Mesendoderm (in vitro differentiated cells): Measurements from ENCODE around the gene ZNF521.
A peak's percentile ranks its signal among the peaks of the same experiment; 100 is the strongest.

Experiments
- DNase-seq: peaks from one replicate; pipeline ENCODE4 v3.0.0; 2013
- H2AK5ac ChIP-seq: 2 replicates; pipeline ENCODE4 v1.6.1; 2013; ENCODE audit warnings: low read length, inconsistent platforms
- H2BK120ac ChIP-seq: 2 replicates; pipeline ENCODE4 v1.6.1; 2013; ENCODE audit warnings: low read depth, mild to moderate bottlenecking, low read length, moderate library complexity, mixed read lengths
- H2BK15ac ChIP-seq: replicated peaks from 2 replicates; pipeline ENCODE4 v1.6.1; 2013; ENCODE audit warnings: low read depth, mild to moderate bottlenecking, moderate library complexity
- H2BK5ac ChIP-seq: 2 replicates; pipeline ENCODE4 v1.6.1; 2013; ENCODE audit warnings: low read length, inconsistent platforms
- H3K18ac ChIP-seq: 2 replicates; pipeline ENCODE4 v1.6.1; 2013; ENCODE audit warnings: mild to moderate bottlenecking, low read length, mixed read lengths
- H3K23ac ChIP-seq: one replicate; pipeline ENCODE4 v1.6.1; 2013; ENCODE audit warnings: low read length
- H3K27ac ChIP-seq: 2 replicates; pipeline ENCODE4 v1.5.1; 2013; ENCODE audit warnings: low read depth, mild to moderate bottlenecking, inconsistent platforms, low read length, moderate library complexity
- H3K27me3 ChIP-seq: 2 replicates; pipeline ENCODE4 v1.6.1; 2013; ENCODE audit warnings: low read length, control low read depth, mild to moderate bottlenecking, inconsistent platforms; ENCODE audit not compliant: insufficient read depth, poor library complexity
- H3K36me3 ChIP-seq: 2 replicates; pipeline ENCODE4 v1.6.1; 2013; ENCODE audit warnings: low read length, inconsistent platforms; ENCODE audit not compliant: control insufficient read depth, insufficient read depth
- H3K4ac ChIP-seq: one replicate; pipeline ENCODE4 v1.6.1; 2013; ENCODE audit warnings: low read depth, mild to moderate bottlenecking, low read length, moderate library complexity
- H3K4me1 ChIP-seq: 2 replicates; pipeline ENCODE4 v1.6.1; 2013; ENCODE audit warnings: low read depth, low read length, inconsistent platforms; ENCODE audit not compliant: control insufficient read depth
- H3K4me2 ChIP-seq: 2 replicates; pipeline ENCODE4 v1.6.1; 2013; ENCODE audit warnings: low read length
- H3K4me3 ChIP-seq: 2 replicates; pipeline ENCODE4 v1.5.1; 2013; ENCODE audit warnings: mild to moderate bottlenecking, low read length
- H3K56ac ChIP-seq: one replicate; pipeline ENCODE4 v1.6.1; 2013; ENCODE audit warnings: low read length
- H3K79me1 ChIP-seq: 2 replicates; pipeline ENCODE4 v1.6.1; 2013; ENCODE audit warnings: low read length, inconsistent platforms
- H3K79me2 ChIP-seq: 2 replicates; pipeline ENCODE4 v1.6.1; 2013; ENCODE audit warnings: mild to moderate bottlenecking, low read length; ENCODE audit not compliant: control insufficient read depth, insufficient read depth
- H3K9ac ChIP-seq: 2 replicates; pipeline ENCODE4 v1.6.1; 2013; ENCODE audit warnings: low read length, inconsistent platforms
- H4K5ac ChIP-seq: one replicate; pipeline ENCODE4 v1.6.1; 2013; ENCODE audit warnings: low read length
- H4K8ac ChIP-seq: one replicate; pipeline ENCODE4 v1.6.1; 2013; ENCODE audit warnings: low read depth, mild to moderate bottlenecking, control low read depth, low read length, moderate library complexity
- whole genome bisulfite sequencing: extraction: QIAGEN DNeasy Blood & Tissue Kit; methylation state at CpG from one replicate; pipeline ENCODE4 v1.1.7; 2013; ENCODE audit warnings: low lambda C conversion rate, missing lambda C conversion rate; ENCODE audit not compliant: insufficient coverage; ENCODE audit errors: extremely low coverage; 5-methylcytosine and 5-hydroxymethylcytosine counted together

The ZNF521 gene

DNA sequence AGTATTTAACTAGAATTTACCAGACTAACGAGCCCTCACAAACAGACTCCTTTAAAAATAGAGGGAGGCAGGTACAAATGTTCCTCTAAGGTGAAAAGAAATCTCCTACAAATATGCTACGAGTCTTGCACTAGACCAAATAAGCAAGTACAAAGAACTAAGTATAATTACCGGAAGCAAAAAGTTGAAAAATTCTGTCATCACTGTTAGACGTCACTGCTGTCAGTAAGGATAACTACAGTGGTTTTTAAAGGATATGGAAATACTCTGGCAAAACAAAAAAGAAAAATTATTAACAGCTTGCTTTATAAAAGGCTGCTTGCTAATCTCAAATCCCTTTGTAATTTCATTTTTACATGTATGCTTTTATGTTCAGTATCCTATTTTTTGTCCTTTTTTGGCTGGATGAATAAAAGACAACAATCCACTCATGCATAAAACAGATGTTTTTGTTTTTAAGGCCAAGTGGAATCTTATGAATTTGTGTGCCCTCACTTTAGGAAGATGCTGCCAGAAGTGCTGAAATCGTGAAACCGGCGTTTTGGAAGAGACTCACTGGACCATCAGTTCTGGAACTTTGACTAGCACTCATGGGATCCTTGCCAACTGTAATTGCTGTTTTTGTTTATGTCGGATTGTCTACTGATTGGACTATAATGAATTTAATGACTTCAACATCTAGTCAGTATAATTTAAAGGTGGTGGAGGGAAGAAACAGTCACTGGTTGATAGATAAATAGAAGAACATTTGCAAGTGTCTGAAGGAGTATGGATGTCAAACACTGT lies 6.7 kb downstream of the ZNF521 start:
- Histone ChIP-seq H3K27ac (no peak overlapping the region), H3K4me1 (no peaks in the 10 kb centered on the region)
- WGBS: no CpG with 5 or more reads among the region's 8 CpGs

DNA sequence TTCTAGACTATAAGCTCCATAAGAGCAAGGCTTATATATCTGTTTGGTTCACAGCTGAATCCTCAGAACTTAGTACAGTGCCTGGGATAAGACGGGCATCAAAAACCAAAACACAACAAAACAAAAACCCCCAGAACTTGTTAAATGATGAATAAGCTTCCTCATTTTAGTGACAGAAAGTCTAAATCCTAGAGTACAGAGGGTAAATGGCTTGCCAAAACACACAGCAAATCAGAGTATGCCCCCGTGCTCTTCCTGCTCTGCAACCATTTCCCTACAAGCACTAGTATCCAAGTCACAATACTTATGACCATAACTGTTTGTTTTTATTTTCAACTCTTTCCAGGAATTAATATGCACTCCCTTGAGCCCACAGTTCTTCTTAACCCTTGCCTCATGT lies 10.1 kb downstream of the ZNF521 start:
- H3K18ac ChIP-seq: no peak overlapping the region
- no peaks in the 10 kb centered on the region for H3K27me3 ChIP-seq
- no peak overlapping the region for H2BK120ac ChIP-seq
- no peak overlapping the region for H3K4me2 ChIP-seq
- H3K79me1 ChIP-seq: peaks cover 7% of the 10 kb centered on the region
- H4K8ac ChIP-seq: no peak overlapping the region
- peaks cover 3% of the 10 kb centered on the region for H3K79me2 ChIP-seq
- H2AK5ac ChIP-seq: no peak overlapping the region
- no peak overlapping the region for H2BK5ac ChIP-seq
- H3K4me1 ChIP-seq: no peaks in the 10 kb centered on the region
- H3K56ac ChIP-seq: no peak overlapping the region
- no peak overlapping the region for H2BK15ac ChIP-seq
- no peak overlapping the region for H3K27ac ChIP-seq
- no CpG with 5 or more reads among the region's 2 CpGs for WGBS
- H3K4me3 ChIP-seq: no peak overlapping the region
- DNase-seq: no peak
- H3K4ac ChIP-seq: no peak overlapping the region
- no peaks in the 10 kb centered on the region for H3K36me3 ChIP-seq
- no peak overlapping the region for H4K5ac ChIP-seq
- H3K9ac ChIP-seq: no peak overlapping the region
- H3K23ac ChIP-seq: no peak overlapping the region

More for the DNA sequence above, 6.7 kb downstream of the ZNF521 start:
- Histone ChIP-seq H2BK120ac (no peak overlapping the region), H2AK5ac (no peak overlapping the region), H3K4me2 (no peak overlapping the region), H3K27me3 (peaks cover 6% of the 10 kb centered on the region), H3K4me3 (no peak overlapping the region), H3K36me3 (no peaks in the 10 kb centered on the region), H2BK5ac (no peak overlapping the region), H3K4ac (no peak overlapping the region), H3K9ac (no peak overlapping the region), H3K18ac (no peak overlapping the region), H4K8ac (no peak overlapping the region), H4K5ac (no peak overlapping the region), H3K23ac (no peak overlapping the region), H3K79me1 (peaks cover 5% of the 10 kb centered on the region), H3K79me2 (peaks cover 3% of the 10 kb centered on the region), H2BK15ac (no peak overlapping the region), H3K56ac (no peak overlapping the region)
- DNase-seq: no peak

DNA sequence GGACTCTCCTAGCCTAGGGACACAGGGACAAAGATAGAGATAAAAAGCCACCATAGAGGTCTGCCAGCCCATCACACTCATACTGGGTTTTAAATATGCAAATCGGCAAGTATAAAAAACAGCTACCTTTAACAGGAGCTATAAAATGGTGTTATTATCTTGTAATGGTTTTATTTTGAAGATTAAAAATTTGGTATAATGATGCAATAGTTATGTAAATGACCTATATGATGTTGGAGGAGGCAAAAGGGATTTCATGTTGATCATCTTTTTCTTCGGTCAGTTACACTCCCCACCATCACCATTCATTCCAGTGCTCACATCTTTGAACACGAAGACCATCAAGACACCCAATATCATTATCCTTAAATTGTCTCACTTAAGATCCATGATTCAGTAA lies 11.2 kb downstream of the ZNF521 start:
- no peak overlapping the region for H3K23ac ChIP-seq
- H4K8ac ChIP-seq: no peak overlapping the region
- no peak overlapping the region for H2BK120ac ChIP-seq
- H3K4me2 ChIP-seq: no peak overlapping the region
- H3K79me2 ChIP-seq: peaks cover 3% of the 10 kb centered on the region
- no peak overlapping the region for H4K5ac ChIP-seq
- H2AK5ac ChIP-seq: no peak overlapping the region
- H3K4ac ChIP-seq: no peak overlapping the region
- H3K18ac ChIP-seq: no peak overlapping the region
- DNase-seq: no peak
- H3K36me3 ChIP-seq: no peaks in the 10 kb centered on the region
- no peak overlapping the region for H3K27ac ChIP-seq
- no peaks in the 10 kb centered on the region for H3K27me3 ChIP-seq
- H3K9ac ChIP-seq: no peak overlapping the region
- WGBS: no CpG with 5 or more reads among the region's 3 CpGs
- no peak overlapping the region for H2BK5ac ChIP-seq
- H3K4me1 ChIP-seq: no peaks in the 10 kb centered on the region
- H2BK15ac ChIP-seq: no peak overlapping the region
- H3K4me3 ChIP-seq: no peak overlapping the region
- H3K79me1 ChIP-seq: peaks cover 5% of the 10 kb centered on the region
- H3K56ac ChIP-seq: no peak overlapping the region

DNA sequence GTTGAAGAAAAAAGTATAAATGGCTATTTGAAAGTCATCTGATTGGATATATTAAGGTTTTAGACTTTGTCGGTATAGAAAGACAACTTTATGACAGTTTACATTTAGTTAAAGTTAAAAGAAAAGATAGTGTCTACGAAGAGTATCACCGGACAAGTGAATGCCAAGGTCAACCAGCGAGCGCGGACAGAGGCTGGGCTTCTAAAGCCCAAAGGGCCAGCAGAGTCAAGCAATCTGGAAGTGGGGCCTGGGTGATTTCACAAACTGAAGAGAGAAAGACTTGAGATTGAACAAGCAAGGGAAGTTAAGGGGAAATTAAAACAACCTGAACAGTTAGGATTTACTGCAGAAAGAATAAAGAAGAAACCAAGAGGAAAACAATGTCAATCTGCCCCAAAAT lies 16.3 kb downstream of the ZNF521 start:
- no peak overlapping the region for H2BK120ac ChIP-seq
- no peak overlapping the region for H3K23ac ChIP-seq
- no peak overlapping the region for H2BK5ac ChIP-seq
- H3K27me3 ChIP-seq: no peaks in the 10 kb centered on the region
- no peak overlapping the region for H3K56ac ChIP-seq
- WGBS: no CpG with 5 or more reads among the region's 6 CpGs
- no peak overlapping the region for H3K9ac ChIP-seq
- H2BK15ac ChIP-seq: no peak overlapping the region
- H3K18ac ChIP-seq: no peak overlapping the region
- H2AK5ac ChIP-seq: no peak overlapping the region
- no peak overlapping the region for H3K4me2 ChIP-seq
- H3K4me3 ChIP-seq: no peak overlapping the region
- H3K27ac ChIP-seq: no peak overlapping the region
- no peaks in the 10 kb centered on the region for H3K79me2 ChIP-seq
- no peaks in the 10 kb centered on the region for H3K36me3 ChIP-seq
- peaks cover 2% of the 10 kb centered on the region for H3K79me1 ChIP-seq
- H3K4me1 ChIP-seq: no peaks in the 10 kb centered on the region
- no peak overlapping the region for H4K5ac ChIP-seq
- no peak overlapping the region for H3K4ac ChIP-seq
- DNase-seq: no peak
- H4K8ac ChIP-seq: no peak overlapping the region

DNA sequence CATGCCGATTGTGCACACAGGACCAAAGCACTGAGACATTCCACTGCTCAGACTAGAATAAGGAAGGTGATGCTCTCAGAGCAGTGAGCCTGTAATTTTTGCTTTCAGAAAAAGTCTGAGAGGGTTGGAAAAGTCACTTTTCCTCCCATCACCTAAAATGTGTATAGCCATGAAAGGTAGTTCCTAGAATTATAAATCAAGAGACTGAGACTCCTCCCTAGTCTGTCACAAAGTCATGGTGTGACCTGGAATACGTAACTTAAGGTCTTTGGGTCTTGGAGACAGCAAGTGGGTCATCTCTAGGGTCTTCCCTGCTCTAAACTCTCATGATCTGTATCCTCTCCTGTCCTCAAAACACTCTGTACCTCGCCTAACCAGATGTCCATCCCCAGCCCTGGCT lies 16.9 kb downstream of the ZNF521 start:
- no peak overlapping the region for H4K5ac ChIP-seq
- H2BK120ac ChIP-seq: no peak overlapping the region
- no peak overlapping the region for H3K23ac ChIP-seq

DNA sequence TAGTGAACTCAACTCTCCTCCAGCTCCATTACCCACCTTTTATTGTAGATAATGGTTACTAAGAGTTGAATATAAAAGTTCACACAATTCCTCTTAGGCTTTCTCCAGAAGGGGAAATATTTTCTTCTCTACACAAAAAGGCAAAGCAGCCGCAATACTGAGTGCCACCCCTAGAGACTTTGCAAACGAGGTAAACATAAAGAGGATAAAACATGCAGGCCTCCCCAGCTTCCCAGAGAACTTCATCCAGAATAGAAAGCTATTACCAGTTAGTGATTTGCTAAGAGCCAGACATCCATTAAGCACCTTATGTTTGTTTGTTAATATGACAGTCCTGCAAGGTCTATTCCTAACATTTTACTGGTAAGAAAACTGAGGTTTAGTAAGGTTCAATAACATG lies 17.4 kb downstream of the ZNF521 start:
- Histone ChIP-seq H3K79me1 (peaks cover 1% of the 10 kb centered on the region), H3K27me3 (no peaks in the 10 kb centered on the region), H3K27ac (no peak overlapping the region), H3K4me1 (no peaks in the 10 kb centered on the region), H3K9ac (no peak overlapping the region), H3K18ac (no peak overlapping the region), H2BK5ac (no peak overlapping the region), H2BK15ac (no peak overlapping the region), H3K56ac (no peak overlapping the region), H2BK120ac (no peak overlapping the region), H3K4ac (no peak overlapping the region), H4K8ac (no peak overlapping the region), H3K79me2 (no peaks in the 10 kb centered on the region), H3K23ac (no peak overlapping the region), H3K4me3 (no peak overlapping the region), H3K4me2 (no peak overlapping the region), H4K5ac (no peak overlapping the region), H2AK5ac (no peak overlapping the region), H3K36me3 (no peaks in the 10 kb centered on the region)
- no CpG with 5 or more reads among the region's 2 CpGs for WGBS
- DNase-seq: peak; percentile 18

More for the DNA sequence above, 16.9 kb downstream of the ZNF521 start:
- H4K8ac ChIP-seq: no peak overlapping the region
- no peaks in the 10 kb centered on the region for H3K4me1 ChIP-seq
- H3K27me3 ChIP-seq: no peaks in the 10 kb centered on the region
- H2BK5ac ChIP-seq: no peak overlapping the region
- H3K4me3 ChIP-seq: no peak overlapping the region
- no peak overlapping the region for H2AK5ac ChIP-seq
- H3K36me3 ChIP-seq: no peaks in the 10 kb centered on the region
- H3K27ac ChIP-seq: no peak overlapping the region
- no peak overlapping the region for H3K9ac ChIP-seq
- H3K79me2 ChIP-seq: no peaks in the 10 kb centered on the region
- H2BK15ac ChIP-seq: no peak overlapping the region
- no peak overlapping the region for H3K18ac ChIP-seq
- no peak overlapping the region for H3K56ac ChIP-seq
- WGBS: no CpG with 5 or more reads among the region's 3 CpGs
- no peak overlapping the region for H3K4me2 ChIP-seq
- H3K4ac ChIP-seq: no peak overlapping the region
- no peak for DNase-seq
- peaks cover 2% of the 10 kb centered on the region for H3K79me1 ChIP-seq
